H9 (cell line): ENCODE results near the gene POU2AF1. TPM values are rescaled to one million over a fixed set of nuclear protein-coding genes. Genes with fewer than 3 reads are reported as not detected.

Experiments
- DNase-seq: peaks from one replicate; pipeline ENCODE4 v3.0.0-alpha.2; 2017
- H2AFZ ChIP-seq: one replicate; pipeline ENCODE4 v1.6.1; 2013; ENCODE audit warnings: mild to moderate bottlenecking, low read length, control low read depth, moderate library complexity
- H2AK5ac ChIP-seq: 2 replicates; pipeline ENCODE4 v1.6.1; 2013; ENCODE audit warnings: low read length, control low read depth, mixed read lengths; ENCODE audit not compliant: insufficient read length
- H2BK120ac ChIP-seq: one replicate; pipeline ENCODE4 v1.6.1; 2013; ENCODE audit warnings: low read depth, mild to moderate bottlenecking, low read length, control low read depth, inconsistent platforms; ENCODE audit not compliant: poor library complexity, severe bottlenecking
- H2BK12ac ChIP-seq: 2 replicates; pipeline ENCODE4 v1.6.1; 2013; ENCODE audit warnings: low read length, control low read depth, mixed read lengths, low read depth; ENCODE audit not compliant: insufficient read length
- H2BK15ac ChIP-seq: 2 replicates; pipeline ENCODE4 v1.6.1; 2013; ENCODE audit warnings: low read depth, low read length, control low read depth
- H2BK20ac ChIP-seq: one replicate; pipeline ENCODE4 v1.6.1; 2013; ENCODE audit warnings: low read depth, mild to moderate bottlenecking, low read length, control low read depth, inconsistent platforms; ENCODE audit not compliant: poor library complexity, severe bottlenecking
- H2BK5ac ChIP-seq: 2 replicates; pipeline ENCODE4 v1.6.1; 2013; ENCODE audit warnings: low read length, control low read depth, mixed read lengths; ENCODE audit not compliant: insufficient read length
- H3K14ac ChIP-seq: 2 replicates; pipeline ENCODE4 v1.6.1; 2013; ENCODE audit warnings: low read length, control low read depth; ENCODE audit not compliant: insufficient read depth
- H3K18ac ChIP-seq: 2 replicates; pipeline ENCODE4 v1.6.1; 2013; ENCODE audit warnings: low read depth, mild to moderate bottlenecking, mixed read lengths, low read length, control low read depth; ENCODE audit not compliant: insufficient read length
- H3K23ac ChIP-seq: 2 replicates; pipeline ENCODE4 v1.6.1; 2013; ENCODE audit warnings: low read length, control low read depth, mixed read lengths, low read depth; ENCODE audit not compliant: insufficient read length
- H3K23me2 ChIP-seq: 2 replicates; pipeline ENCODE4 v1.6.1; 2013; ENCODE audit warnings: low read depth, mild to moderate bottlenecking, mixed read lengths, low read length, control low read depth; ENCODE audit not compliant: insufficient read length, poor library complexity, severe bottlenecking
- H3K27ac ChIP-seq: 2 replicates; pipeline ENCODE4 v1.5.1; 2013; ENCODE audit warnings: low read length, control low read depth, mixed read lengths, low read depth; ENCODE audit not compliant: insufficient read length
- H3K27me3 ChIP-seq: 2 replicates; pipeline ENCODE4 v1.6.1; 2013; ENCODE audit warnings: low read length, control low read depth, inconsistent platforms; ENCODE audit not compliant: insufficient read depth
- H3K4ac ChIP-seq: 2 replicates; pipeline ENCODE4 v1.6.1; 2013; ENCODE audit warnings: low read depth, mild to moderate bottlenecking, control low read depth, inconsistent platforms, low read length, moderate library complexity
- H3K4me1 ChIP-seq: 2 replicates; pipeline ENCODE4 v1.6.1; 2013; ENCODE audit warnings: low read length, control low read depth, inconsistent platforms; ENCODE audit not compliant: insufficient read depth
- H3K4me2 ChIP-seq: 2 replicates; pipeline ENCODE4 v1.6.1; 2013; ENCODE audit warnings: low read length, control low read depth, mixed read lengths; ENCODE audit not compliant: insufficient read length, insufficient read depth
- H3K56ac ChIP-seq: 2 replicates; pipeline ENCODE4 v1.6.1; 2013; ENCODE audit warnings: low read depth, mild to moderate bottlenecking, mixed read lengths, low read length, control low read depth; ENCODE audit not compliant: insufficient read length
- H3K79me1 ChIP-seq: 2 replicates; pipeline ENCODE4 v1.6.1; 2013; ENCODE audit warnings: low read depth, mild to moderate bottlenecking, moderate library complexity, low read length, control low read depth, inconsistent platforms; ENCODE audit not compliant: insufficient read depth, poor library complexity, severe bottlenecking
- H3K79me2 ChIP-seq: 2 replicates; pipeline ENCODE4 v1.6.1; 2013; ENCODE audit warnings: low read length, control low read depth, inconsistent platforms; ENCODE audit not compliant: insufficient read depth
- H3K9ac ChIP-seq: 2 replicates; pipeline ENCODE4 v1.6.1; 2013; ENCODE audit warnings: low read length, control low read depth, mixed read lengths; ENCODE audit not compliant: insufficient read length; ENCODE audit errors: extremely low read depth
- H3K9me3 ChIP-seq: one replicate; pipeline ENCODE4 v1.6.1; 2013; ENCODE audit warnings: low read depth, low read length, inconsistent platforms; ENCODE audit not compliant: control insufficient read depth
- H3T11ph ChIP-seq: one replicate; pipeline ENCODE4 v1.6.1; 2013; ENCODE audit warnings: mild to moderate bottlenecking, low read length, control low read depth, inconsistent platforms
- H4K20me1 ChIP-seq: one replicate; pipeline ENCODE4 v1.6.1; 2013; ENCODE audit not compliant: control insufficient read depth, insufficient read length, insufficient read depth
- H4K5ac ChIP-seq: 2 replicates; pipeline ENCODE4 v1.6.1; 2013; ENCODE audit warnings: low read depth, mild to moderate bottlenecking, mixed read lengths, low read length, control low read depth; ENCODE audit not compliant: insufficient read length
- H4K8ac ChIP-seq: replicated peaks from 2 replicates; pipeline ENCODE4 v1.6.1; 2013; ENCODE audit warnings: low read length, control low read depth, mixed read lengths, low read depth; ENCODE audit not compliant: insufficient read length
- H4K91ac ChIP-seq: 2 replicates; pipeline ENCODE4 v1.6.1; 2013; ENCODE audit warnings: low read depth, mild to moderate bottlenecking, moderate library complexity, mixed read lengths, low read length, control low read depth; ENCODE audit not compliant: insufficient read length
- H3K27ac Mint-ChIP-seq, 3 experiments: 2 replicates in 2 of 3; 3 replicates in 1 of 3; pipeline ENCODE4 v1.8.0; 2020 to 2021; ENCODE audit warnings: mixed read lengths in 3 of 3, mild to moderate bottlenecking in 1 of 3, moderate library complexity in 1 of 3
- H3K27me3 Mint-ChIP-seq: 2 replicates; pipeline ENCODE4 v1.8.0; 2021; ENCODE audit warnings: low read depth, mild to moderate bottlenecking, moderate library complexity, mixed read lengths
- H3K36me3 Mint-ChIP-seq, 3 experiments: 2 replicates in 2 of 3; 3 replicates in 1 of 3; pipeline ENCODE4 v1.8.0; 2020 to 2021; ENCODE audit warnings: low read depth in 3 of 3, mixed read lengths in 3 of 3; ENCODE audit not compliant: insufficient read depth in 1 of 3
- H3K4me1 Mint-ChIP-seq, 2 experiments: 2 replicates each; pipeline ENCODE4 v1.8.0; 2020; ENCODE audit warnings: mixed read lengths in 2 of 2
- H3K4me3 Mint-ChIP-seq, 2 experiments: 2 replicates in 1 of 2; 3 replicates in 1 of 2; pipeline ENCODE4 v1.8.0; 2020 to 2021; ENCODE audit warnings: mild to moderate bottlenecking in 2 of 2, mixed read lengths in 2 of 2, moderate library complexity in 1 of 2
- H3K9me3 Mint-ChIP-seq, 2 experiments: 2 replicates in 1 of 2; 3 replicates in 1 of 2; pipeline ENCODE4 v1.8.0; 2020; ENCODE audit warnings: mild to moderate bottlenecking in 2 of 2, mixed read lengths in 2 of 2, moderate library complexity in 1 of 2
- CTCF ChIP-seq: fragments of 200-600 bp; sonication (generic); conservative IDR thresholded peaks from 3 replicates; pipeline ENCODE4 v1.8.0; 2021; ENCODE audit warnings: antibody characterized with exemption, mild to moderate bottlenecking
- WGBS: extraction: QIAGEN DNeasy Blood & Tissue Kit; methylation state at CpG from one replicate; pipeline ENCODE4 v1.1.7; 2013; ENCODE audit warnings: missing lambda C conversion rate, low lambda C conversion rate, mixed read lengths; ENCODE audit not compliant: insufficient read length; ENCODE audit errors: extremely low coverage; 5-methylcytosine and 5-hydroxymethylcytosine counted together
- total RNA-seq: library from RNA; stranded (reverse); gene quantifications from 2 replicates; pipeline ENCODE4 v1.2.1, GENCODE V29; 2021

The POU2AF1 gene
- total RNA-seq, 1 experiment from 2014 or later: not detected

- H3K27ac ChIP-seq: no peak overlapping the region
- no peak overlapping the region for H2BK12ac ChIP-seq
- H3K27ac Mint-ChIP-seq: no peak overlapping the region
These were observed 8.3 kb upstream of the POU2AF1 start for GRCh38 chr11:111387363-111387762.

More at GRCh38 chr11:111387363-111387762, 8.3 kb upstream of the POU2AF1 start:
- H3K79me1 ChIP-seq: no peaks in the 10 kb centered on the region
- no peak overlapping the region for H3K4ac ChIP-seq
- no peaks in the 10 kb centered on the region for H3K9me3 ChIP-seq
- H3K4me2 ChIP-seq: no peak overlapping the region
- no peak for TF ChIP-seq CTCF
- H4K91ac ChIP-seq: no peak overlapping the region
- no peak overlapping the region for H3K9ac ChIP-seq
- H3K23me2 ChIP-seq: no peaks in the 10 kb centered on the region
- no peak overlapping the region for H4K8ac ChIP-seq
- H3K4me3 Mint-ChIP-seq: no peak overlapping the region
- no peak overlapping the region for H2BK5ac ChIP-seq
- H3K56ac ChIP-seq: no peak overlapping the region
- no peak overlapping the region for H3T11ph ChIP-seq
- H2AK5ac ChIP-seq: no peak overlapping the region
- H3K14ac ChIP-seq: no peak overlapping the region
- no peaks in the 10 kb centered on the region for H4K20me1 ChIP-seq
- no peaks in the 10 kb centered on the region for H3K27me3 ChIP-seq
- no peak overlapping the region for H2BK120ac ChIP-seq
- H4K5ac ChIP-seq: no peak overlapping the region
- H3K4me1 ChIP-seq: no peaks in the 10 kb centered on the region
- no peak overlapping the region for H2BK15ac ChIP-seq
- no peak overlapping the region for H3K23ac ChIP-seq
- H3K18ac ChIP-seq: no peak overlapping the region
- H2BK20ac ChIP-seq: no peak overlapping the region
- no peaks in the 10 kb centered on the region for H3K27me3 Mint-ChIP-seq
- no CpG with 5 or more reads among the region's 2 CpGs for WGBS
- no peaks in the 10 kb centered on the region for H3K79me2 ChIP-seq
- DNase-seq: no peak
- no peaks in the 10 kb centered on the region for H3K4me1 Mint-ChIP-seq
- H3K36me3 Mint-ChIP-seq: no peaks in the 10 kb centered on the region
- no peak overlapping the region for H2AFZ ChIP-seq
- no peaks in the 10 kb centered on the region for H3K9me3 Mint-ChIP-seq
